Midbrain (tissue), 1 donor: ENCODE data around the gene HEPACAM2.
A peak's percentile ranks its signal among the peaks of the same experiment; 100 is the strongest.

Experiments
- DNase-seq: peaks from one replicate; lab custom pipeline; 2025; lab: John Stamatoyannopoulos, UW

HEPACAM2 gene

DNA sequence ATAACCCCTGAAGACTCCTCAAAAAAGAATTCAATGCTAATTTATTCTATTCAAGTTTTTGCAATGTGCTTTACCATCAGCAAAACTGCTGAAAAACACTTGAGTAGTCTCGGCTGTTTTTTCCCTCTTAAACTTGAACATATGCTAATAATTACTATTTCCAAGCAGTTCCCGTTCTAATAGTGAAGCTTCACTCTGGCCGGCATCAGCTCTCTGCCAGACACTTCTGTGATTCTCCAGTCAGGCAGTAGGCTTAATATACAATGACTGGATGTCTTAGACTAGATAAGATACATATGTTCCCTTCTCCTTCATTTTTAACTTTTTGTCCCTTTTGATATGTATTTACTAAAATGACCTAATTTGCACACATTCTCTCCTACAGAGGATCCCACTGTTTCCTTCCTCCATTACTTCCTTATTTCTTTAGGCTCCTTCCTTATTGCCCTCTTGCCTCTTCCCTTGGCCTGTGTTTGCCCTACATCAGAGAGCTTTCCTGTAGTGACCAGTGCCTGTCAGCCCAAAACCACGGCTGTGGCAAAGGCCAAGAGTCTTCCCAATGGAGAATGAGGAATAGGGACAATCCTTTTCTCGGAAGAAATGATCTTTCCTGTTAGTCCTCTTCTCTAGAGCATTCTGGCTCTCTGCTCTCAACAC lies 23.5 kb downstream of the HEPACAM2 start:
- DNase-seq: no peak

DNA sequence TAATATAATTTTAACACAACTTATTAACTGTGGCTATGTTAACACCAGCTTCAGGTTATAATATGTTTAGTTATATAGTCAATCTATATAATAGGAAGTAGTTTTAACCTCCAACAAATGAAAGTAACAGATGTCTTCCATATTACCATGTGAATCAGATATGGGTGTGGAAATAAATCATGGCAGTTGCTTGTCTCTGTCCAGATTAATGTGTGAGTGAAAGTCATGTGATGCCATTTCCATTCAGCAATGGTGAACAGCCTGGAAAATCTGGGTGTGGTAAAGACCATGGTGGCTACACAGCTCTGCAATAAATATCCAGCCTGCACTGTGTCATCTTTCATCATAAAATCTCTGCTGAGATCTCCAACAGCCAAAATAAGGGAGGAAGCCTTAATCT lies 27.8 kb downstream of the HEPACAM2 start:
- no peak for DNase-seq

- DNase-seq: no peak
Measured at GRCh38 chr7:93196336-93196735, 29.9 kb downstream of the HEPACAM2 start.

GRCh38 chr7:93194386-93194785 lies 31.9 kb downstream of the HEPACAM2 start:
- no peak for DNase-seq

GRCh38 chr7:93188870-93189634 lies 37.2 kb downstream of the HEPACAM2 start:
- DNase-seq: no peak

GRCh38 chr7:93185303-93186027 lies 40.8 kb downstream of the HEPACAM2 start:
- no peak for DNase-seq

DNA sequence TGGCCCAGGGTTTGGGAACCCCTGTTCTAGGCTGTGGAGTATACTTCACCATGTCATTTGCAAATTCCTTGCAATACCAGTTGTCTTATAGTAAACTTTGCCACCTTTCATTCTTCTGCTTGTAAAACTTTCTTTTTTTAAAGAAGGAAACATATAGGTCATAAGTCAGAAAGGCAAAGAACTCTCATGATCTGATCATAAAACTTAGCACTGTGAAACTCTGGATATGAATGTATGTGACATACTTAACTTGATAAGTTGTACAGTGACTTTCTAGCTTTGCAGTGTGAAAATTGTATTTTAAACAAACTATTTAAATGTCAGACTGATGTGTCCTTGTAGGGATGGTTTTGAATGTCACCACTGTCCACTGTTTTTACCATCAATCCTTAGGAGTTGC lies 47.1 kb downstream of the HEPACAM2 start:
- no peak for DNase-seq

- peak; percentile 1 for DNase-seq
Measured at GRCh38 chr7:93178213-93178612, 48.1 kb downstream of the HEPACAM2 start.

GRCh38 chr7:93176992-93177580 lies 49.2 kb downstream of the HEPACAM2 start:
- no peak for DNase-seq

GRCh38 chr7:93175219-93175618 lies 51.0 kb downstream of the HEPACAM2 start:
- no peak for DNase-seq

- no peak for DNase-seq
Measured at GRCh38 chr7:93172683-93173082, 53.6 kb downstream of the HEPACAM2 start.

- no peak for DNase-seq
Measured at GRCh38 chr7:93171606-93172226, 54.6 kb downstream of the HEPACAM2 start.

DNA sequence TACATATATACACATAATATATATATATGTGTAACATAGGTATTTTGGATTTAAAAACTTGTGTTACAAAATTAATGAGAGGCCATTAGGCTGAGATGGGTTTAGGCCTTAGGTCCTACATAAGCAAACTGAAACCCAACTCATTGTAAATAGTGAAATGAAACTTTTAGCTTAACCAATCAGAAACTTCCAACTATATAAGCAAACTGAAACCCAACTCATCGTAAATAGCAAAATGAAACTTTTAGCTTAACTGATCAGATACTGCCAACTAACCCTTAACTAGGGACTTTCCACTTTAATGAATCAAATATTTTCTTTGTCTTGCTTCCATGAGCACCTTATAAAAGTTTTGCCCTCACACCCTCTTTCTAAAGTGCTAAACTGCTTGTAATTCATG lies 60.8 kb downstream of the HEPACAM2 start:
- DNase-seq: no peak

- DNase-seq: no peak
Measured at GRCh38 chr7:93164766-93165165, 61.5 kb downstream of the HEPACAM2 start.

- no peak for DNase-seq
Measured at GRCh38 chr7:93161181-93161762, 65.0 kb downstream of the HEPACAM2 start.

DNA sequence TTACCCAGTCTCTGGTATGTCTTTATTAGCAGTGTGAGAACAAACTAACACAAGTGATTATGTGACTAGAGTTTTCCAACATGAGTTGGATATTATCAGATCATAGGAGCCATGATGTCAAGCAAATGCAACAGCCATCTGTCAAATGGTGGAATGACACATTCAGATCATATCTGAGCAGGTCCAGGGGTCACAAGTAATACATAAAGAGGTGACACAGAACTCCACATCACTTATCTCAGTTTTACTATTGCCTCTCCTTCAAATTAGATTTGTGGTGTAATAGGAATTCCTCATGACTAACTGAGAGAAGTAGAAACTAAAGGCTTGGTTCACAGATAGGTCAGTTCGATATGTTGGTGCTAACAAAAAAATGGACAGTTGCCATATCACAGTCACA lies 65.9 kb downstream of the HEPACAM2 start:
- no peak for DNase-seq

- DNase-seq: no peak
Measured at GRCh38 chr7:93159490-93159889, 66.8 kb downstream of the HEPACAM2 start.

GRCh38 chr7:93156884-93157283 lies 69.4 kb downstream of the HEPACAM2 start:
- DNase-seq: no peak

DNA sequence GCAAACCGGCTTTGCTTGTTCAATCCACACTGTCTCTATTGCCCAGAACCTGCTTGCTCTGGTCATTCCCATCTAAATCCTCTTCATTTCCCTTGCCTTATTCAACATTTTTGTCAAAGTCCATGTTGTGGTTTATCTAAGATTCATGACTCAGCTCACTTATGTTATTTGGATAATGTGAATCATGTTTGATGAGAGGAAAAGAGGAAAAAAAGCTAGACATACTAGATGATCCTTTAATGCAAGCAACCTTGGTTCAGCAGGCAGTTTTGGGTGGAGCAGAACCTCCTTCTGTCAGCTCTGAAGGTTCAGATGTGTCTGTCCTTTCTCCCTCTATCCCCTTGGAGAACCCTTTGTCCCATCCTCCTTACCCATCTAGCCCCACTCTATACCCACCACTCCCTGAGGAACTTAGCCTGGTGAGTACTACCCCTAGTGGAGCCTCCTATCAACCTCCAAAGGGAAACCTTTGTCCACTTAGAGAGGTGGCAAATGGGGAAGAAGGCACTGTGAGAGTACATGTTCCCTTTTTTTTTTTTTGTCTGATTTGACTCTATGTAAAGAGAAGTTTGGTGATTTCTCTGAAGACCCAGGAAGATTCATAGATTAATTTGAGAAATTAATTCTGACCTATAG lies 76.0 kb downstream of the HEPACAM2 start:
- no peak for DNase-seq

GRCh38 chr7:93148727-93149126 lies 77.5 kb downstream of the HEPACAM2 start:
- no peak for DNase-seq

DNA sequence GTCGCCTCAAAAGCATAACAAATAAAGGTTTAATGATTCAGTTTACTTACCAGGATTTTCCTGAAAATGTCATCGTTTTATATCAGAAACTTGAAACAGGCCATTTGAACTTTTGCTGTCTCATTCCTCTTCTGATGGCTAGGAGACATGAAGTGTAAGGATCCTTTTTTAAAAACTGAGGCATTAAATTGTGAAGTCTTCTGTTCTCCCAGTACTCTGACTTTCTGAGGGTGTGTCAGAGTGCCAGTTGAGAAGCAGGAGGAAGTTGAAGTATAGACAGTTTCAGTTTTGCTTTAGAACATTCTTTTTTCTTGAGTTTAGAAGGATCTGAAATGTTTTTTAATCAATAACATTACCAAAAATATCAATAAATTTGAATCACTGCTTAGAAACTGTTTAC lies 78.1 kb downstream of the HEPACAM2 start, which contains the start of gene SAMD9L:
Gene SAMD9L (minus strand): TSS at position 242 of the 400 bp plus-strand sequence. CDS start 12,414 bp downstream, outside the sequence.
- DNase-seq: no peak
